Right renal pelvis (tissue), 4 donors: ENCODE data around the gene MADCAM1. TPM values are rescaled to one million over a fixed set of nuclear protein-coding genes. Genes with fewer than 3 reads are reported as not detected.
A peak's percentile ranks its signal among the peaks of the same experiment; 100 is the strongest.

ENCODE experiments used
- DNase-seq, 4 donors: peaks; one replicate each; pipeline ENCODE4 v3.0.0-alpha.2; 2013; ENCODE audit warnings: low read depth in 4 of 4, low spot score in 3 of 4, missing footprints in 1 of 4
- polyA plus RNA-seq, 4 donors: library from polyadenylated mRNA; unstranded; fragments of 120-200 nt; gene quantifications; one replicate each; pipeline ENCODE4 v1.2.1, GENCODE V29; 2013; ENCODE audit not compliant: insufficient read length in 4 of 4

MADCAM1 gene
- polyA plus RNA-seq, 4 donors, result 2.8 to 5.6 (median 3.6) TPM

GRCh38 chr19:507286-508203, 11.3 kb downstream of the MADCAM1 start, which contains the start of gene TPGS1:
Gene TPGS1 (plus strand): TSS chr19:507497. CDS start chr19:507507, 10 bp downstream.
- peak in 2 of 4 donors; percentile 46 to 100 for DNase-seq

- no peak for DNase-seq
These were observed 12.2 kb downstream of the MADCAM1 start for GRCh38 chr19:508204-509150.

- peak in 1 of 4 donors; percentile 62 for DNase-seq
These were observed 14.4 kb downstream of the MADCAM1 start for GRCh38 chr19:510606-511100.

DNA sequence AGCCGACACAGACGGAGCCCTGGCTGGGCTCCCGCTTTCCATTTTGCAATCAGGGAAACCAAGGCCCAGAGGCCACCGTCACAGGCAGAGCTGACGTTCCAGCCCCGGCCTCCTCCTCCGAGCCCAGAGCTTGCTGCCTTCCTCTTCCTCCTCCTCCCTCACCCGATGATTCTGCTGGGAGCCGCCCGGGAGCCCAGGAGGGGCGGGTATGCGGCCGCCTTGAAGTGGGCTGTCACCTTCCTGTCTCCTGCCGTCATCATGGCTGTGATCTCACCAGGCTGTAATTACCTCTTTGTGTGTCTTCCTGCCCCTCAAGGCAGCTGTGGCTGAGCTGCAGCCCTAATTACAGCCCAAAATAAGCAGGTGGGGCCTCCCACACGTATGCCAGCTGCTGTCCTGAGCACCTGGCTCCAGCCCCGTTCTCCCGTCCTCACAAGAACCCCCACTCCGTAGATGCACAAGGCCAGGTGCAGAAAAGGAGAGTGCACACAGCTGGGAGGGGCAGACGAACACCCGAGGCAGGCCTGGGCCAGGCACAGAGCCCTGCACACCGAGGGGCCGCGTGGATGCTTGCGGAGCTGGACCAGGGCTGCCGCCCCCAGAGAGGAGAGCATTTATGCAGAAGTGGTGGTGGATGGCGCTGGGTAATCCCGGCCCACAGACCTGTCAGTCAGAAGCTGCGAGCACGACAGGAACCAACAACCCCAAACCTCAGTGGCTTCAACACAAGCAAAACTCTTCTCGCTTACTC, 15.0 kb downstream of the MADCAM1 start:
- no peak for DNase-seq

GRCh38 chr19:512547-513365, 16.5 kb downstream of the MADCAM1 start:
- no peak for DNase-seq

GRCh38 chr19:513368-514165, 17.3 kb downstream of the MADCAM1 start:
- DNase-seq, result no peak

GRCh38 chr19:514166-514663, 17.9 kb downstream of the MADCAM1 start:
- no peak for DNase-seq

DNA sequence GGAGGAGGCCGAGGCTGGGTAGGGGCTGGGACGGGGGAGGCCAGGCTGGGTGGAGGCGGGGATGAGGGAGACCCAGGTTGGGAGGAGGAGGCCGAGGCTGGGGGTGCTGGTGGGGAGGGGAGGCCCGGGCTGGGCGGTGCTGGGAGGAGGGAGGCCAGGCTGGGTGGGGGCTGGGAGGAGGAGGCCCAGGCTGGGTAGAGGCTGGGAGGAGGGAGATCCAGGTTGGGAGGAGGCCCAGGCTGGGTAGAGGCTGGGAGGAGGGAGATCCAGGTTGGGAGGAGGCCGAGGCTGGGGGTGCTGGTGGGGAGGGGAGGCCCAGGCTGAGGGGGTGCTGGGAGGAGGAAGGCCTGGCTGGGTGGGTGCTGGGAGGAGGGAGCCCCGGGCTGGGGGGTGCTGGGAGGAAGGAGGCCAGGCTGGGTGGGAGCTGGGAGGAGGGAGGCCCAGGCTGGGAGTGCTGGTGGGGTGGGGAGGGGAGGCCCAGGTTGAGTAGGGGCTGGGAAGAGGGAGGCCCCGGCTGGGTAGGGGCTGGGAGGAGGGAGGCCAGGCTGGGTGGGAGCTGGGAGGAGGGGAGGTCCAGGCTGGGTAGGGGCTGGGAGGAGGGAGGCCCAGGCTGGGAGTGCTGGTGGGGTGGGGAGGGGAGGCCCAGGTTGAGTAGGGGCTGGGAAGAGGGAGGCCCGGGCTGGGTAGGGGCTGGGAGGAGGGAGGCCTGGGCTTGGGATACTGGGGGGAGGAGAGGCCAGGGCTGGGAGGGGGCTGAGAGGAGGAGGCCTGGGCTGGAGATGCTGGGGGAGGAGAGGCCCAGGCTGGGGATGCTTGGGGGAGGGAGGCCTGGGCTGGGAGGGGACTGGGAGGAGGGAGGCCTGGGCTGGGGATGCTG, 21.7 kb downstream of the MADCAM1 start:
- DNase-seq, result peak; percentile 62 to 83 (median 80)

- no peak for DNase-seq
These were observed 22.4 kb downstream of the MADCAM1 start for GRCh38 chr19:518598-519231.

DNA sequence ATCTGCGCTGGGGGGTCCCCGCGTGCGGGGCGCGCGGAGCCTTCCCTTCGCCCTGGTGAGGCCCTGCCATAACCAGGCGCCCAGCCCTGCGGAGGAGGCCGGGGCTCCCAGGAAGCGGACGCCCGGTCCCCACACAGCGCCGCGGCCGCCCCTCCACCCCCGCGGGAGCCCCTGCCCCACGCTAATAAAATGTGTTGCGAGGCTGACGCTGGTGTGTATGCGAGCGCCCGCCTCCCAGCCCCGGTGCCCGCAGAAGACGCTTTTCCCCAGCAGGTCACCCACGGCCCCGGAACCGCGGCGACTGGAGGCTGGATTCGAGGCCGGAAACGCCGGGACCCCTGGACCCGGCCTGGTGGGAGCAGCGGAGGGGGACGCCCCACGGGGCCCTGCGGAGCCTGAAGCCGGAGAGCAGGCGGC, 23.2 kb downstream of the MADCAM1 start:
- no peak for DNase-seq

DNA sequence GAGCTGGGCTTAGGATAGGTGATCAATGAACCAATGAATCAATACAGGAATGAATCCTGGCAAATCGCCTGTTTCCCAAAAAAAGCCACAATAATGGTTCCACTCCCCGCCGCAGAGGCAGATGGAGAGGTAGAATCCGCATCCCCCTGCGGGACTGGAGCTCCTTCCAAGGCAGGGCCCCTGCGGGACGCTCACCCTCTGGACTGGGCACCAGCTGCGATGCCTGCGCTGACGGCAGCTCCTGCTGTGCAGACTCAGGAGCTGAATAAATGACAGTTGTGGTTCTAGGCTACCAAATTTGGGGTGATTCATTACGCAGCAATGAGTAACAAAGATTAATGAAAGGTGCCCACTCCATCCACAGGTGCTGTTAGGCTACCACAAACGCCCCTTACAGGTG, 26.4 kb downstream of the MADCAM1 start:
- DNase-seq, result no peak

GRCh38 chr19:524062-524674, 27.9 kb downstream of the MADCAM1 start:
- no peak for DNase-seq

DNA sequence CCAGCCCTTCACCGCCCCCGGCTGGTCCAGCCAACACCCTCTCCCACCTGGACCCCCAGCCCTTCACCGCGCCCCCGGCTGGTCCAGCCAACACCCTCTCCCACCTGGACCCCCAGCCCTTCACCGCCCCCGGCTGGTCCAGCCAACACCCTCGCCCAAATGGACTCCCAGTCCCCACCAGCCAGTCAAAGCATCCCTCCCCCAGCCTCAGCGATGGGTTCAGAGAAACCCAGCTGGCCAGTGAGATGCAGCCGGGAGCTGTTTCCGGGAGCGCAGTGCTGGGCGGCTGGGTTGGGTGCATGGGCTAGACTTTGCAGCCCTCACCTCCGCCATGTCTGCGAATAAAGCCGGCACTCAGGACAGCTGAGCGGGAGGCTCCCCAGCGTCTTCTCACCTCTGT, 28.7 kb downstream of the MADCAM1 start:
- DNase-seq, result no peak

- DNase-seq, result no peak
These were observed 29.7 kb downstream of the MADCAM1 start for GRCh38 chr19:525857-526419.

GRCh38 chr19:530134-531008, 34.1 kb downstream of the MADCAM1 start:
- DNase-seq, result no peak
